DOHH2 (cell line): ENCODE measurements around the gene BLOC1S2.
"Not testable (repeated sequence)": the region's sequence is repeated elsewhere in the genome, so short reads cannot be mapped to it uniquely, and the experiment has no call there.

ENCODE experiments used
- CTCF ChIP-seq: fragments of 200-600 bp; sonication (generic); IDR thresholded peaks from one replicate; pipeline ENCODE4 v1.5.1; 2014; ENCODE audit warnings: antibody characterized with exemption, mild to moderate bottlenecking, low read depth, low read length; ENCODE audit not compliant: poor library complexity, severe bottlenecking
- EZH2phosphoT487 ChIP-seq: fragments of 200-600 bp; sonication (generic); IDR thresholded peaks from 2 replicates; pipeline ENCODE4 v1.6.1; 2017; ENCODE audit warnings: borderline replicate concordance, mild to moderate bottlenecking, antibody characterized with exemption, low read length, moderate library complexity, mixed read lengths

GRCh38 chr10:100276971-100277370 lies 9.5 kb downstream of the BLOC1S2 start:
- TF ChIP-seq CTCF, EZH2phosphoT487: not testable (repeated sequence)
